ENCODE measurements around the gene CXCL12.

DNA sequence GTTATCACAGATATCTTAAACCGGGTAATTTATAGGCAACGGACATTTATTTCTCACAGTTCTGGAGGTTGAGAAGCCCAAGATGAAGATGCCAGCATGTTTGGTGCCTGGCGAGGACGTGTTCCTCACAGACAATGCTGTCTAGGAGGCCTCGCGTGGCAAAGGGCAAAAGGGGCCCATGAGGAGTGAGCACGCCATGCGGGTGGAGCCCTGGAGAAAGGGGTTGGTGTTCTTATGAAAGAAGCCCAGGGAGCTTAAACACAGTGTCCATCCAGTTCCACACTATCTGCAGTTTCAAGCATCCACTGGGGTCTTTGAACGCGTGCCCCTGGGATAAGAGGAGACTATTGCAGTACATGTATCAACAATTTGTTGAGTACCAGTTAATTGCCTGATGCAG, 51.4 kb downstream of the CXCL12 start:
- TF ChIP-seq L3MBTL2 (conservative IDR thresholded peaks at IDR 0.05) (no peak), SP1 (IDR thresholded peaks at IDR 0.05) (no peak), FOXA1 (IDR thresholded peaks at IDR 0.05) (no peak), TARDBP (IDR thresholded peaks at IDR 0.05) (no peak), FOXK2 (IDR thresholded peaks at IDR 0.05) (no peak)

All from HEK293T (cell line).